ENCODE results near the gene NAPSA.

Gene NAPSA

DNA sequence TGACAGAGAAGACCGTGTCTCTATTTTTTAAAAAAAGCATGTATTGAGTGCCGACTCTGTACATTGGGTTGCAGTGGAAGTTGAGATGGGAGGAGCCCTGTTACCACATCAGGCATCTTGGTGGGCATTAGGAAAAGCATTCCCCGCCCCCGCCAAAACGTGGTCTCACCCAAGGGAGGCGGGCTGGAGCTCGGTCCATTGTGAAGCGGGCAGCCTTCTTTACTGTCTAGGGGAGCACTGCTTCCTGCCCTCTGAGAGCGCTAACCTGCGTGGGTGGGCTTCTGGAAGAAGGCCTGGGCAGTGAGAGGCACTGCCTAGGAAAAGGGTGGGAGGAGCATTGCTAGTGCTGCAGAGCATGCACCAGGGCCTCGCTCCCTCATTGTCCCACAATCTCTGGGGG, 14.7 kb upstream of the NAPSA start:
- CTCF ChIA-PET = interaction anchor here (0.7 to 1.7 kb wide), 4 partner anchors 11 to 80 kb away, joined by 3 to 5 read pairs (median 4); no protein-coding TSS in a partner anchor
- DNase-seq (ENCODE audit: extremely low spot score) = no peak
- TF ChIP-seq, protein P1, sequence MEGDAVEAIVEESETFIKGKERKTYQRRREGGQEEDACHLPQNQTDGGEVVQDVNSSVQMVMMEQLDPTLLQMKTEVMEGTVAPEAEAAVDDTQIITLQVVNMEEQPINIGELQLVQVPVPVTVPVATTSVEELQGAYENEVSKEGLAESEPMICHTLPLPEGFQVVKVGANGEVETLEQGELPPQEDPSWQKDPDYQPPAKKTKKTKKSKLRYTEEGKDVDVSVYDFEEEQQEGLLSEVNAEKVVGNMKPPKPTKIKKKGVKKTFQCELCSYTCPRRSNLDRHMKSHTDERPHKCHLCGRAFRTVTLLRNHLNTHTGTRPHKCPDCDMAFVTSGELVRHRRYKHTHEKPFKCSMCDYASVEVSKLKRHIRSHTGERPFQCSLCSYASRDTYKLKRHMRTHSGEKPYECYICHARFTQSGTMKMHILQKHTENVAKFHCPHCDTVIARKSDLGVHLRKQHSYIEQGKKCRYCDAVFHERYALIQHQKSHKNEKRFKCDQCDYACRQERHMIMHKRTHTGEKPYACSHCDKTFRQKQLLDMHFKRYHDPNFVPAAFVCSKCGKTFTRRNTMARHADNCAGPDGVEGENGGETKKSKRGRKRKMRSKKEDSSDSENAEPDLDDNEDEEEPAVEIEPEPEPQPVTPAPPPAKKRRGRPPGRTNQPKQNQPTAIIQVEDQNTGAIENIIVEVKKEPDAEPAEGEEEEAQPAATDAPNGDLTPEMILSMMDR (IDR thresholded peaks at IDR 0.05; ENCODE audit: control extremely low read depth, extremely low read depth, low read depth, missing control alignments) = no peak
- POLR2A ChIA-PET = no interaction called here

DNA sequence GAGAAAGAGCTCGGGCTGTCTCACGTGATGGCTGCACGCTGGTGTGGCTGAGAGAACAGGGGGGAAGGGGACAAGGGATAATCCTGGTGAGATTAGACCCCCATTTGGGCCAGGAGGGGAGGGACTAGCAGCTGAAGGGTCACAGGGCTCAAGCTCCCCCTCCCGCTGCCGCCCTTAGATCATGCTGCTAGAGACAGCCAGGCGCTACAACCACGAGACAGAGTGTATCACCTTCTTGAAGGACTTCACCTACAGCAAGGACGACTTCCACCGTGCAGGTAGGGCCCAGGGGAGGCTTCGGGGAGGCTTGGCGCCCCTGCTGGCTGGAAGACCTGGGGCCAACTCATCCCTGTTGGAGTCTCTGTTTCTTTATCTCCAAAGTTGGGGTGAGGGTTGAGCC, 14.2 kb upstream of the NAPSA start:
- DNase-seq (ENCODE audit: extremely low spot score) = no peak
- POLR2A ChIA-PET = no interaction called here
- CTCF ChIA-PET = interaction anchor here (1.1 to 1.9 kb wide), 5 partner anchors 8 to 81 kb away, joined by 3 to 5 read pairs (median 4); no protein-coding TSS in a partner anchor
- TF ChIP-seq, protein P1 (IDR thresholded peaks at IDR 0.05; ENCODE audit: control extremely low read depth, extremely low read depth, low read depth, missing control alignments) = no peak

DNA sequence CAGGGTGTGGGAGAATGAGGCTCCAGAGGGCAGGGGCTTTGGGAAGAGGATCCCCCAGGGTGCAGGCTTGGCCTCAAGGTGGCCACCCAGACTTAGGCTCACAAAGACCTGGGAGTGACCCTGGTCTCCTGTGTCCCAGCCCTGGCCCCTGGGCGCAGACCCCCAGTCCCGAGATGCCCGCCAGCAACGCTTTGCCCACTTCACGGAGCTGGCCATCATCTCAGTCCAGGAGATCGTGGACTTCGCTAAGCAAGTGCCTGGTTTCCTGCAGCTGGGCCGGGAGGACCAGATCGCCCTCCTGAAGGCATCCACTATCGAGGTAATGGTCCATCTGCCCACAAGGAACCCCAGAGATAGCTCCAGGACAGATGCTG, 13.4 kb upstream of the NAPSA start:
- POLR2A ChIA-PET = interaction anchor here (1.1 kb wide), 1 partner anchor 53 kb away, joined by 3 read pairs; no protein-coding TSS in a partner anchor
- CTCF ChIA-PET = interaction anchor here (1.1 to 1.9 kb wide), 4 partner anchors 9 to 82 kb away, joined by 3 to 4 read pairs (median 4); no protein-coding TSS in a partner anchor
- TF ChIP-seq, protein P1 (IDR thresholded peaks at IDR 0.05; ENCODE audit: control extremely low read depth, extremely low read depth, low read depth, missing control alignments) = no peak
- DNase-seq (ENCODE audit: extremely low spot score) = no peak

DNA sequence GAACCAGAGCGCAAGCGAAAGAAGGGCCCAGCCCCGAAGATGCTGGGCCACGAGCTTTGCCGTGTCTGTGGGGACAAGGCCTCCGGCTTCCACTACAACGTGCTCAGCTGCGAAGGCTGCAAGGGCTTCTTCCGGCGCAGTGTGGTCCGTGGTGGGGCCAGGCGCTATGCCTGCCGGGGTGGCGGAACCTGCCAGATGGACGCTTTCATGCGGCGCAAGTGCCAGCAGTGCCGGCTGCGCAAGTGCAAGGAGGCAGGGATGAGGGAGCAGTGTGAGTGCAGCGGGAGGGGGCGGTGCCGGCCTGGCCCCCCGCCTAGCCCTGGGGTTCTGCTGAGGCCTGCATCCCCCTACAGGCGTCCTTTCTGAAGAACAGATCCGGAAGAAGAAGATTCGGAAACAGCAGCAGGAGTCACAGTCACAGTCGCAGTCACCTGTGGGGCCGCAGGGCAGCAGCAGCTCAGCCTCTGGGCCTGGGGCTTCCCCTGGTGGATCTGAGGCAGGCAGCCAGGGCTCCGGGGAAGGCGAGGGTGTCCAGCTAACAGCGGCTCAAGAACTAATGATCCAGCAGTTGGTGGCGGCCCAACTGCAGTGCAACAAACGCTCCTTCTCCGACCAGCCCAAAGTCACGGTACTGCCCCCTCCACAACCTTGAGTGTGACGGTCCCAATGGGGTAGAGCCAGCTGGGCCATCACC, 12.9 kb upstream of the NAPSA start:
- ChIA-PET POLR2A (interaction anchor here (1.1 kb wide), 1 partner anchor 54 kb away, joined by 3 read pairs; no protein-coding TSS in a partner anchor), CTCF (interaction anchor here (0.9 to 1.9 kb wide), 4 partner anchors 9 to 82 kb away, joined by 3 to 4 read pairs (median 4); no protein-coding TSS in a partner anchor)
- DNase-seq (ENCODE audit: extremely low spot score) = no peak
- TF ChIP-seq, protein P1 (IDR thresholded peaks at IDR 0.05; ENCODE audit: control extremely low read depth, extremely low read depth, low read depth, missing control alignments) = no peak

DNA sequence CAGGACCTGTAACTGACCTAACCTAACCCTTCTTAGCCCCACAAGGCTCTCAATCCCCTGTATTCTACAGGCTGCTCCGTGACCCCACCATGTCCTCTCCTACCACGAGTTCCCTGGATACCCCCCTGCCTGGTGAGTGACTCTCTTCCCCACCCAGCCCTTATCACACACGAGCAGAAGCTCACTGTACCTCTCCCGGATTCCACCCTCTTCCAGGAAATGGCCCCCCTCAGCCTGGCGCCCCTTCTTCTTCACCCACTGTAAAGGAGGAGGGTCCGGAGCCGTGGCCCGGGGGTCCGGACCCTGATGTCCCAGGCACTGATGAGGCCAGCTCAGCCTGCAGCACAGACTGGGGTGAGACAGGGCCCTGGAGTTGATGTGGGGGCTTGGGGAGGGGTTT, 12.1 kb upstream of the NAPSA start:
- CTCF ChIA-PET = interaction anchor here (0.9 to 1.8 kb wide), 2 partner anchors 26 to 38 kb away, joined by 4 to 5 read pairs; no protein-coding TSS in a partner anchor
- no peak for DNase-seq (ENCODE audit: extremely low spot score)
- TF ChIP-seq, protein P1 (IDR thresholded peaks at IDR 0.05; ENCODE audit: control extremely low read depth, extremely low read depth, low read depth, missing control alignments) = no peak
- POLR2A ChIA-PET = no interaction called here

DNA sequence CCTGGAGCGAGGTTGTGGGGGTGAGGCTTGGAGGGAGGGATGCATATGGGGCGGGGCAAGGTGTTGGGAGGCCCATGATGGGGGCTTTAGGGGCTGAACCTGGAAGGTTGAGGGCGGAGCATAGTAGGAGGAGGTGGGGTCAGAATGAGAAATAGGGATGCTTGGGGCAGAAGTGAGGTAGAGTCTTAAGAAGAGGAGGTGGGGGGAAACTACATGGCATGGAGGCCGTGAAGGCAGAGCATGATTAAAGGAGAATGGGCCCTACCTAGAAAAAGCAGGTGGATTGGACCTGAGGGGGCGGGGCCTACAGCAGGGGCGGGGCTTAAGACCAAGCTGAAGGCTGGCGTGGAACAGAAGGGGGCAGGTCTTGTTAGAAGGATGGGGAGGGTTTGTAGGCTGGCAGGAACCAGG, 11.6 kb upstream of the NAPSA start:
- POLR2A ChIA-PET = no interaction called here
- no peak for DNase-seq (ENCODE audit: extremely low spot score)
- CTCF ChIA-PET = interaction anchor here (0.9 to 2.7 kb wide), 3 partner anchors 25 to 48 kb away, joined by 4 to 7 read pairs (median 5); partner anchors contain the start of gene KCNC3
- TF ChIP-seq, protein P1 (IDR thresholded peaks at IDR 0.05; ENCODE audit: control extremely low read depth, extremely low read depth, low read depth, missing control alignments) = no peak
